IMR-90 (cell line): ENCODE measurements around the gene CELSR2. TPM values are rescaled to one million over a fixed set of nuclear protein-coding genes. Genes with fewer than 3 reads are reported as not detected.

Experiments
- ATAC-seq: fragments of 200-7000 bp; cut with Tn5 transposase; 2 replicates; pipeline ENCODE4 v1.9.1; 2020; ENCODE audit warnings: low read depth, mild to moderate bottlenecking, moderate library complexity
- BruUV-seq: library from RNA; stranded (reverse); fragments of 400-500 nt; replicated peaks from 2 replicates; lab custom pipeline; 2021; lab: Mats Ljungman, UMichigan
- CTCF ChIA-PET: fragments of 300-600 bp; formaldehyde crosslinking; extraction: SDS; loops from one replicate; lab custom pipeline; 2021; ENCODE audit warnings: antibody characterized with exemption; lab: Yijun Ruan, JAX
- POLR2A ChIA-PET: fragments of 300-600 bp; sonication (Branson Sonifier 250); formaldehyde crosslinking; loops from one replicate; lab custom pipeline; 2022; ENCODE audit warnings: antibody characterized with exemption; ENCODE audit not compliant: unreplicated experiment; lab: Charles Lee
- DNase-seq: peaks from one replicate; pipeline ENCODE4 v3.0.0; 2013
- H2AFZ ChIP-seq: replicated peaks from 2 replicates; pipeline ENCODE3; 2013; ENCODE audit warnings: low read length, mild to moderate bottlenecking; ENCODE audit not compliant: poor library complexity
- H2AK5ac ChIP-seq: 2 replicates; pipeline ENCODE4 v1.6.1; 2013; ENCODE audit warnings: low read depth, low read length, inconsistent platforms
- H2AK9ac ChIP-seq: replicated peaks from 2 replicates; pipeline ENCODE3; 2013; ENCODE audit warnings: mild to moderate bottlenecking, low read depth, low read length, moderate library complexity; ENCODE audit not compliant: poor library complexity
- H2BK120ac ChIP-seq: 2 replicates; pipeline ENCODE4 v1.6.1; 2013; ENCODE audit warnings: low read depth, low read length, inconsistent platforms
- H2BK15ac ChIP-seq: 3 replicates; pipeline ENCODE4 v1.6.1; 2013; ENCODE audit warnings: low read depth, low read length, inconsistent platforms
- H2BK20ac ChIP-seq: 2 replicates; pipeline ENCODE4 v1.6.1; 2013; ENCODE audit warnings: low read depth, mild to moderate bottlenecking, inconsistent platforms, low read length, moderate library complexity
- H2BK5ac ChIP-seq: 2 replicates; pipeline ENCODE4 v1.6.1; 2013; ENCODE audit warnings: mild to moderate bottlenecking, low read depth, low read length, inconsistent platforms; ENCODE audit not compliant: poor library complexity, severe bottlenecking
- H3K14ac ChIP-seq: replicated peaks from 2 replicates; pipeline ENCODE4 v1.6.1; 2013; ENCODE audit warnings: low read depth, low read length, inconsistent platforms
- H3K18ac ChIP-seq: 2 replicates; pipeline ENCODE4 v1.6.1; 2013; ENCODE audit warnings: low read depth, low read length, control low read depth
- H3K23ac ChIP-seq: 2 replicates; pipeline ENCODE4 v1.6.1; 2013; ENCODE audit warnings: low read depth, low read length, inconsistent platforms
- H3K27ac ChIP-seq: 2 replicates; pipeline ENCODE4 v1.5.1; 2013; ENCODE audit warnings: mild to moderate bottlenecking, control low read depth, low read length; ENCODE audit not compliant: insufficient read depth
- H3K27me3 ChIP-seq: 2 replicates; pipeline ENCODE4 v1.6.1; 2013; ENCODE audit warnings: low read length; ENCODE audit not compliant: control insufficient read depth, insufficient read depth
- H3K36me3 ChIP-seq: 2 replicates; pipeline ENCODE4 v1.6.1; 2013; ENCODE audit warnings: low read length, mixed read lengths; ENCODE audit not compliant: control insufficient read depth, insufficient read depth
- H3K4ac ChIP-seq: 2 replicates; pipeline ENCODE4 v1.6.1; 2013; ENCODE audit warnings: low read depth, low read length, inconsistent platforms
- H3K4me1 ChIP-seq: 2 replicates; pipeline ENCODE4 v1.6.1; 2013; ENCODE audit warnings: low read length, mixed read lengths; ENCODE audit not compliant: control insufficient read depth, insufficient read depth
- H3K4me2 ChIP-seq: 2 replicates; pipeline ENCODE4 v1.6.1; 2013; ENCODE audit warnings: low read depth, mild to moderate bottlenecking, control low read depth, low read length, moderate library complexity
- H3K4me3 ChIP-seq: 2 replicates; pipeline ENCODE4 v1.5.1; 2013; ENCODE audit warnings: low read depth, mild to moderate bottlenecking, control low read depth, low read length, moderate library complexity; ENCODE audit not compliant: insufficient read depth
- H3K56ac ChIP-seq: 2 replicates; pipeline ENCODE4 v1.6.1; 2013; ENCODE audit warnings: low read length, inconsistent platforms; ENCODE audit not compliant: insufficient read depth; ENCODE audit errors: extremely low read depth
- H3K79me1 ChIP-seq, 2 experiments: 2 replicates each; pipeline ENCODE4 v1.6.1; 2013; ENCODE audit warnings: low read length in 2 of 2, inconsistent platforms in 1 of 2, low read depth in 1 of 2
- H3K9ac ChIP-seq: 2 replicates; pipeline ENCODE4 v1.6.1; 2013; ENCODE audit warnings: low read depth, low read length, control low read depth
- H3K9me1 ChIP-seq: 2 replicates; pipeline ENCODE4 v1.6.1; 2013; ENCODE audit warnings: low read length, inconsistent platforms; ENCODE audit not compliant: insufficient read depth
- H3K9me3 ChIP-seq: 2 replicates; pipeline ENCODE4 v1.6.1; 2013; ENCODE audit warnings: low read length; ENCODE audit not compliant: control insufficient read depth, insufficient read depth
- H4K20me1 ChIP-seq: 2 replicates; pipeline ENCODE4 v1.6.1; 2013; ENCODE audit warnings: low read length, inconsistent platforms; ENCODE audit not compliant: insufficient read depth
- H4K5ac ChIP-seq: 2 replicates; pipeline ENCODE4 v1.6.1; 2013; ENCODE audit warnings: mild to moderate bottlenecking, low read depth, low read length, control low read depth
- H4K8ac ChIP-seq, 2 experiments: 2 replicates each; pipeline ENCODE4 v1.6.1; 2013; ENCODE audit warnings: low read depth in 2 of 2, low read length in 2 of 2, control low read depth in 1 of 2, inconsistent platforms in 1 of 2
- H4K91ac ChIP-seq: 2 replicates; pipeline ENCODE4 v1.6.1; 2013; ENCODE audit warnings: low read depth, low read length, inconsistent platforms; ENCODE audit not compliant: insufficient read depth
- CHD1 ChIP-seq: IDR thresholded peaks from 2 replicates; pipeline ENCODE4 v1.6.1; 2012; ENCODE audit warnings: low read depth, low read length, improper control_type of control experiment
- CTCF ChIP-seq: conservative IDR thresholded peaks from 2 replicates; pipeline ENCODE4 v1.5.1; 2012; ENCODE audit warnings: mild to moderate bottlenecking, low read depth, low read length, improper control_type of control experiment
- FOS ChIP-seq: fragments of 150-350 bp; IDR thresholded peaks from 2 replicates; pipeline ENCODE4 v1.6.1; 2016; ENCODE audit warnings: low read depth, low read length
- MAFK ChIP-seq: IDR thresholded peaks from 2 replicates; pipeline ENCODE4 v1.6.1; 2012; ENCODE audit warnings: low read depth, low read length, improper control_type of control experiment
- MAZ ChIP-seq: IDR thresholded peaks from 2 replicates; pipeline ENCODE4 v1.6.1; 2012; ENCODE audit warnings: low read depth, mild to moderate bottlenecking, low read length, improper control_type of control experiment, moderate library complexity, borderline replicate concordance
- NFE2L2 ChIP-seq: fragments of 150-350 bp; IDR thresholded peaks from 2 replicates; pipeline ENCODE4 v1.6.1; 2016; ENCODE audit warnings: low read depth, mild to moderate bottlenecking, low read length
- RCOR1 ChIP-seq: IDR thresholded peaks from 2 replicates; pipeline ENCODE4 v1.6.1; 2012; ENCODE audit warnings: mild to moderate bottlenecking, low read length, improper control_type of control experiment; ENCODE audit not compliant: insufficient replicate concordance
- RFX5 ChIP-seq: IDR thresholded peaks from 2 replicates; pipeline ENCODE4 v1.8.0; 2012; ENCODE audit warnings: low read depth, mild to moderate bottlenecking, low read length, moderate library complexity
- SMC3 ChIP-seq: fragments of 150-350 bp; IDR thresholded peaks from 2 replicates; pipeline ENCODE4 v1.6.1; 2016; ENCODE audit warnings: low read depth, mild to moderate bottlenecking, antibody characterized with exemption, low read length, moderate library complexity
- USF2 ChIP-seq: fragments of 150-350 bp; IDR thresholded peaks from 2 replicates; pipeline ENCODE4 v1.6.1; 2017; ENCODE audit warnings: mild to moderate bottlenecking, antibody characterized with exemption, low read length, low read depth
- WGBS, 2 experiments: methylation state at CpG; one replicate each; pipeline versions ENCODE4 v1.1.5 to v1.1.7; 2013; ENCODE audit warnings: missing lambda C conversion rate in 2 of 2; ENCODE audit not compliant: insufficient read length in 1 of 2; ENCODE audit errors: extremely low coverage in 2 of 2; 5-methylcytosine and 5-hydroxymethylcytosine counted together
- dilution Hi-C: fragments of 300-500 bp; cut with HindIII; formaldehyde crosslinking; loops from one replicate; pipeline ENCODE4 v1.14.3; 2018; ENCODE audit warnings: low sequenced_read_pairs; ENCODE audit not compliant: unreplicated experiment
- in situ Hi-C: fragments of 300-500 bp; cut with MboI; formaldehyde crosslinking; loops from 3 replicates; pipeline ENCODE4 v1.14.3; 2019; ENCODE audit warnings: low sequenced_read_pairs, inconsistent platforms, mixed read lengths
- intact Hi-C: fragments of 100-400 bp; cut with micrococcal nuclease; formaldehyde crosslinking; loops from 2 replicates; pipeline ENCODE4 v1.10.0; 2022
- polyA plus RNA-seq, 3 experiments: library from polyadenylated mRNA; depleted of rRNA; stranded (reverse); fragments of >200 nt; gene quantifications; 2 replicates each; pipeline ENCODE4 v1.2.3, GENCODE V29; 2012; ENCODE audit warnings: low replicate concordance in 1 of 3
- total RNA-seq: library from RNA; depleted of rRNA; stranded (reverse); fragments of >200 nt; gene quantifications from 2 replicates; pipeline ENCODE4 v1.2.3, GENCODE V29; 2012

CELSR2 gene
- total and polyA plus RNA-seq, 2 of the 4 experiments (the other 2 are of a cell fraction), result 1.3 to 5.3 TPM

- TF ChIP-seq FOS, result no peak
Measured at GRCh38 chr1:109258481-109259466, 9.4 kb downstream of the CELSR2 start (continued).

GRCh38 chr1:109259674-109260557 lies 10.6 kb downstream of the CELSR2 start:
- Histone ChIP-seq H3K4ac (no peak overlapping the region), H3K14ac (no peak overlapping the region), H4K91ac (no peak overlapping the region), H2AK9ac (no peak overlapping the region), H3K56ac (no peak overlapping the region), H3K79me1 (no peaks in the 10 kb centered on the region), H3K36me3 (no peaks in the 10 kb centered on the region), H4K8ac (no peak overlapping the region), H2BK20ac (no peak overlapping the region), H3K18ac (no peak overlapping the region), H3K27ac (no peak overlapping the region), H2BK15ac (no peak overlapping the region), H3K23ac (no peak overlapping the region), H3K9me1 (no peaks in the 10 kb centered on the region; the same call in 1 of the 2 replicates), H3K9me3 (no peaks in the 10 kb centered on the region), H4K20me1 (no peaks in the 10 kb centered on the region), H3K4me2 (no peak overlapping the region), H2AK5ac (no peak overlapping the region), H3K4me1 (no peaks in the 10 kb centered on the region), H2BK120ac (no peak overlapping the region), H2AFZ (no peak overlapping the region), H2BK5ac (no peak overlapping the region), H3K4me3 (no peak overlapping the region), H4K5ac (no peak overlapping the region), H3K9ac (no peak overlapping the region), H3K27me3 (no peaks in the 10 kb centered on the region)
- intact Hi-C loops (loop anchor here (5.0 kb wide), 1 partner anchor 272 kb away; no protein-coding TSS in a partner anchor), in situ Hi-C loops (loop anchor here (10.0 kb wide), 1 partner anchor 275 kb away; the partner anchor contains the start of gene GPR61), dilution Hi-C loops (no loop called here)
- BruUV-seq, result no TSS peak
- ChIA-PET POLR2A (no interaction called here), CTCF (interaction anchor here (0.9 kb wide), 1 partner anchor 137 kb away, joined by 3 read pairs; no protein-coding TSS in a partner anchor)
- 73% methylated on average over 3 of the region's 7 CpGs; no CpG with 5 or more reads in 1 of the 2 experiments for WGBS, 2 experiments
- DNase-seq (no peak), ATAC-seq (no peak)
- TF ChIP-seq SMC3 (no peak), MAFK (no peak), USF2 (no peak), MAZ (no peak), RFX5 (no peak), CTCF (no peak), RCOR1 (no peak), NFE2L2 (no peak), CHD1 (no peak)
